Measurements from ENCODE around the gene ROCK2.
A peak's percentile ranks its signal among the peaks of the same experiment; 100 is the strongest.
"Not testable (repeated sequence)": the region's sequence is repeated elsewhere in the genome, so short reads cannot be mapped to it uniquely, and the experiment has no call there.

The ROCK2 gene

DNA sequence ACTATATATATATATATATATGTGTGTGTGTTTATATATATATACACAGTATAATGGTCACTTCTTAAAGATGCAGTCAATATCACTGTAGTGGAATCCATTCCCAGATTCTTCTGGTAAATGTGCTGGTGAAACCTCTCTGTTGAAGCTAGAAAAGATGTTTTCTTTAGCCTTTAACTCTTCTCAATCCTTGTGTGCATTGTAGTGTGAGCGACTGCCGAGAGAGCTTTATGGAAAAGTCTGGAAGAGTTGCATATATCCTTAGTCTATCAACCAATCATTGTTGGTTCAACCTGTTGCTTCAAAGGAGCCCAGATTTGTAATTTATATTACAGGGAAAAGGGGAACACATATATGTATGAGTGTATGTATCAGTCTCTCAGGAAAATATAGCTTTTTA is 161.5 kb downstream of the ROCK2 start:
- peaks cover 11% of the 10 kb centered on the region for H3K36me3 Mint-ChIP-seq
- H3K27ac Mint-ChIP-seq, result no peak overlapping the region
- H3K27me3 Mint-ChIP-seq, result no peaks in the 10 kb centered on the region
- no peaks in the 10 kb centered on the region for H3K9me3 Mint-ChIP-seq
- no peak overlapping the region for H3K4me3 Mint-ChIP-seq
- H3K4me1 Mint-ChIP-seq, result no peaks in the 10 kb centered on the region

DNA sequence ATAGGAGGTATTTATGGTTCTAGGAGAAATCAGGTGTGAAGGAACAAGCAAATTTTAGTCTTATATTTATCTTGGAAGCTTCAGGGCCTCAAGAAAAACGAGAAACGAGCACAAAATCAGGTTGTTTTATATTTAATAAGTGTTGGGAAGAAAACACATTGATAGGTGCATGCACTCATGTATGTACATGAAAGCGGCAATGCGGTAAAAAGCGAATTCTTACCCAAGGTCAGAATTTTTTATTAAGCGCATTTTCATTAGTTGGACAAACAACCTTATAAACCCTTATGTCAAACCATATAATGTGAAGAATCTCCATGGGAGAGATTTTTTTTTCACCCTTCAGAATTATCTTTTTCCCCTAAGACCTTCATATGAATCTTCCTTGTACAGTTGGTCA is 163.8 kb downstream of the ROCK2 start:
- Mint-ChIP-seq H3K27ac (no peak overlapping the region), H3K36me3 (peaks cover 5% of the 10 kb centered on the region), H3K9me3 (no peaks in the 10 kb centered on the region), H3K27me3 (no peaks in the 10 kb centered on the region), H3K4me1 (peaks cover 4% of the 10 kb centered on the region), H3K4me3 (no peak overlapping the region)

DNA sequence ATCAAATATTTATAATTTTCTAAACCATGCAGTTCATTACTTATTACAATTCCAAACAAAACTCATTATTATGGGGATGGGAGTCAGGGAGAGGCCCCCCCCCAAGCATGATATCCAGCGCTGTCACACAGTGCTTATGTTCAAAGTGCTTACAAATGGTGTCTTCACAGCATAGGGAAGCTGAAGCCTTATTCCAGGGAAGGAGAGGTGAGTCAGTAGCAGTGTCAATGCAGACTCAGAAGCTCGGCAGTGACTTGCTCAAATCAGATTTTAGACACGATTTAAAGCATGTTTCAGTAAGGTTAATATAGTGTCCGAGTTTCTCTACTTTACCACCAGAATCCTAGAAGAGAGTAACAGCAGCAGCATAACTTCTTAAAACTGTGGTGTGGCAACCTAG is 164.5 kb downstream of the ROCK2 start:
- Mint-ChIP-seq H3K27ac (no peak overlapping the region), H3K27me3 (no peaks in the 10 kb centered on the region), H3K36me3 (peaks cover 5% of the 10 kb centered on the region), H3K4me1 (peaks cover 11% of the 10 kb centered on the region), H3K4me3 (no peak overlapping the region), H3K9me3 (no peaks in the 10 kb centered on the region)

DNA sequence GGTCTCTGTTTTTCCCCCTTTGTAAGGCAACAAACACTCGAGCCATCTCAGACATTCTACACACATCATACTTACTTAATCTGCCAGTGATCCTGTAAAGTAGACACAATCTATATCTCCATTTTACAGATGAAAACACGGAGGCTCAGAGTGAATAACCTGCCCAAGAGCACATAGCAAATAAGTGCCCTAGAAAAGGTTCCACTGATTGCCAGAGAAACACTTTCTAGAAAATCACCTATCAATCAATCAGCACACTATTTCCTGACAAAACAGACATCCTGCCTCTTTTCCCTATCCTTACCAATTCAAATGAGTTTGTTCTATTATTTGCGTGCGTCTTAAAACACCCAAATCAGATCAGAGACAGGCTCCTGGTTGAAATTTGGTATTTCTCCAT is 165.2 kb downstream of the ROCK2 start:
- Mint-ChIP-seq H3K36me3 (peaks cover 5% of the 10 kb centered on the region), H3K4me1 (peaks cover 13% of the 10 kb centered on the region), H3K27ac (no peak overlapping the region), H3K4me3 (no peak overlapping the region), H3K9me3 (no peaks in the 10 kb centered on the region), H3K27me3 (no peaks in the 10 kb centered on the region)

DNA sequence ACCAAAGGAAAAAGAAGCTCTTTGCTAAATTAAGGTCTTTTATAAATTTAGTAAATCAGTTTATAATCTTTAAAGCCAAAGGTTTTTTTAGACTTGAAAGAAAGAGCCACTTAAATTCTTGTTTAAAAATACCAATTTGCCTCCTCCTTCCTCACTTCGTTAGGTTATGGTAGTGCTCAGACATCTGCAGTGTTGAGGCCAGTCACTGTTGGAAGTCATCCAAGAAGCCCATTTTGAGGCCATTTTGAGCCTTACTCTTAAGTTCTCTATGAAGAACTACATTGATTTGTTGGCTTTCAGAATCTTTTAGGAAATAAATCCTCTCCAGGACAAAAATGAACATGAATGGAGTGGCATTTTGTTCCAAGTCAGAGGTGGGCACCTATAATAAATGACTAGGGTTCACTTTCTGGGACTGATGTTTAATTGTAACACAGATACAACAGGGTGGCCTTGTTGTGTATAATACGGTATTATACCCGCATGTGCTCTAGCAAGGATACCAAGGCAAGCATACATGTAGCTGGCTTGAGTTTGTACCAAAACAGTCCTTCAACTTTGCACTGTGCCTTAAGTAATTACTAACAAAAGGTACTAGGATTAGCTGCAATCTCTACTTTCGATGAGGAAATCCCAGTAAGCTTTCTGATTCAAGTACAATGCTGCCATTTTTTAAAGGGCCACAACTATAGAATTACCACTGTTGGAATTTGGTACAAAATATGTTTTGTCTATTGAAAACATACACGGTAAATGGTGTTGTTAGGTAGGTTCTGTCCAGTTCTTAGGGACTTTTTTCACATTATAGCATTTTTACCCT is 166.4 kb downstream of the ROCK2 start:
- Mint-ChIP-seq H3K4me1 (peaks cover 13% of the 10 kb centered on the region), H3K9me3 (no peaks in the 10 kb centered on the region), H3K36me3 (peaks cover 5% of the 10 kb centered on the region), H3K4me3 (no peak overlapping the region), H3K27me3 (no peaks in the 10 kb centered on the region), H3K27ac (peak overlapping the region; percentile 64)

DNA sequence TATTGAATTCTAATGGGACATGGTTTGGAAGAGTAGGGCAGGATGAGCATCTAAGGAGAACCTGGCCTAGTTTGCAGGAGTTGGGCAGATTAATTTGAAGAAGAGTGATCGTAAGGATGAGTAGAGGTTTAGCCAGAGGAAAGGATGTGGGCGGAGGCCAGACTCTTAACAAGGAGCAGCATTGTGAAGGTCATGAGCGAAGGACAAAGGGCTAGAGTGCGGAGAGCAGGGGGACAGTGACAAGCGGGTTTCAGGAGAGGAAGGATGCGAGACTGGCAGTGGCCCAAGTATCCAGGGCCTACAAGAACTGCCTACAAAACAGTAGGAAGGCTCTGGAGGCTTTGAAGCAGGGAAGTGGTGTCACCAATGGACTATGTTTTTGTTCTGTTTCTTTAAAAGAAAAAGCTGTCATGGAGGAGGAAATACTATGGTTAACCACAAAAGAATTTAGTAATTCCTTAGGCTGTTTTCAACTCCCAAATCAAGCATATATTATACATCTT is 169.1 kb downstream of the ROCK2 start:
- no peaks in the 10 kb centered on the region for H3K27me3 Mint-ChIP-seq

DNA sequence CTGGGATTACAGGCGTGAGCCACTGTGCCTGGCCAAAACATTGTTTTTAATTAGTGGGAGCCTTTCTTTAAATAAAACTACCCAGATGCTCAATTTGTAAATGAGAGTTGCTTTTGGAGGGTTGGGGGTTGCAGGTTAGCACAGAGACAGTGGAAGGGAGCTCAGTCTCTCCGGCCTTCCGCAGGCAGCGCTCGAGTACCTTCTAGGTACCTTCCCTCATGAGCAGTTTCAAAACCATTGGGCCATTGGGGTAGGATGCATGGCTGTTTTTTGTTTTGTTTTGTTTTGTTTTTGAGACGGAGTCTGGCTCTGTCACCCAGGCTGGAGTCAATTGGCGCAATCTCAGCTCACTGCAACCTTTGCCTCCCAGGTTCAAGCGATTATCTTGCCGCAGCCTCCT is 170.2 kb downstream of the ROCK2 start:
- Mint-ChIP-seq H3K36me3 (peaks cover 1% of the 10 kb centered on the region), H3K27me3 (no peaks in the 10 kb centered on the region), H3K9me3 (no peaks in the 10 kb centered on the region), H3K4me1 (peaks cover 13% of the 10 kb centered on the region), H3K27ac (no peak overlapping the region), H3K4me3 (no peak overlapping the region)

More for the DNA sequence above, 169.1 kb downstream of the ROCK2 start:
- Mint-ChIP-seq H3K36me3 (peaks cover 1% of the 10 kb centered on the region), H3K4me1 (peaks cover 13% of the 10 kb centered on the region), H3K27ac (peak overlapping the region; percentile 14), H3K4me3 (no peak overlapping the region), H3K9me3 (no peaks in the 10 kb centered on the region)

DNA sequence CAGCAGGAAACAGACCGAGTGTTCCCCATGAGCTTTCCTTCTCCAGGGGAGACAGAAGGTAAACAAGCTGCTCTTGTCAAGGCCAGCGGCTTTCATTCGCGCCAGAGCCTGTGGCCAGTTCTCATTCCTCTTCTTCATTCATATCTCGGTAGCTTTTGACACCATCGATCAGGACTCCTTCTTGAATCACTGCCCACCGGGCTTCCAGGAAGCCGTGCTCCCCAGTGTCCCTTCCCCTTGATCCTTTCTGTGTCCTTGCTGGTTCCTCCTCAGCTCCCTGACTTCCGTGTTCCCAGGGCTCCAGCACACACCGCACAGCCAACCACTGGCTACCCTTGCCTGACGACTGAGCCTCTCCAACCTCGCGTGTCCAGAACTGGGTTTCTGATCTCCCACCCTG is 175.1 kb downstream of the ROCK2 start:
- H3K36me3 Mint-ChIP-seq, result no peaks in the 10 kb centered on the region
- no peak overlapping the region for H3K4me3 Mint-ChIP-seq
- no peaks in the 10 kb centered on the region for H3K9me3 Mint-ChIP-seq
- H3K27me3 Mint-ChIP-seq, result no peaks in the 10 kb centered on the region
- H3K4me1 Mint-ChIP-seq, result no peaks in the 10 kb centered on the region
- no peak overlapping the region for H3K27ac Mint-ChIP-seq

DNA sequence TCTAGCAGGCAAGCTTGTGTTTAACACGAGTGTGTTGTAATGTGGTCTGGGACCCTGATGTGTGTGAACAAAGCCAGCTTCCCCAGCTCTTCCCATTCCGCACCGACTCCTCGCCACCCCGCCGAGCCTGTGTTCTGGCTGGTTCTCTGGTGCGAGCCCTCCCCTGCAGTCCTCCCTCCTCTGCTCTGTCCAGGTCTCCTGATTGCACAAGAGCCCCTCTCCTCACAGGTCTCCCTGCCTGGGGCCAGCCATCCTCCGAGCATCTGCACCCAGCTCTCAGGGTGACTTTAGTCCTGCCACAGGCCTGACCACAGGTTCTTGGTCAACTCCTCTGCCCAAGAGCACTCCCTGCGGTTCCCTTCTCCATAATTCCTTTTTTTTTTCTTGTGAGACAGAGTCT is 175.9 kb downstream of the ROCK2 start:
- Mint-ChIP-seq H3K9me3 (no peaks in the 10 kb centered on the region), H3K4me3 (no peak overlapping the region)

DNA sequence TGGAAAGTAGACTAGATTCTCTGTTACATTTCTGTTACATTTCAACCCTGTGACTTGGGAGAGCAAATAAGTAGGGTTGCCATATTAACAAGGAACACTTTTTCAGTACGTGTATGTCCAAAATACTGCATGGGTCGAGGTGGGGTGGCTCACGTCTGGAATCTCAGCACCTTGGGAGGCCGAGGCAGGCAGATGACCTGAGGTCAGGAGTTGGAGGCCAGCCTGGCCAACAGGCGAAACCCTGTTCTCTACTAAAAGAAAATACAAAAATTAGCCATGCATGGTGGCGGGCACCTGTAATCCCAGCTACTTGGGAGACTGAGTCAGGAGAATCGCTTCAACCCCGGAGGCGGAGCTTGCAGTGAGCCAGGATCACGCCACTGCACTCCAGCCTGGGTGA is 178.0 kb downstream of the ROCK2 start:
- H3K9me3 Mint-ChIP-seq, result no peaks in the 10 kb centered on the region

More for the DNA sequence above, 175.9 kb downstream of the ROCK2 start:
- Mint-ChIP-seq H3K27ac (no peak overlapping the region), H3K27me3 (no peaks in the 10 kb centered on the region), H3K36me3 (no peaks in the 10 kb centered on the region), H3K4me1 (no peaks in the 10 kb centered on the region)

DNA sequence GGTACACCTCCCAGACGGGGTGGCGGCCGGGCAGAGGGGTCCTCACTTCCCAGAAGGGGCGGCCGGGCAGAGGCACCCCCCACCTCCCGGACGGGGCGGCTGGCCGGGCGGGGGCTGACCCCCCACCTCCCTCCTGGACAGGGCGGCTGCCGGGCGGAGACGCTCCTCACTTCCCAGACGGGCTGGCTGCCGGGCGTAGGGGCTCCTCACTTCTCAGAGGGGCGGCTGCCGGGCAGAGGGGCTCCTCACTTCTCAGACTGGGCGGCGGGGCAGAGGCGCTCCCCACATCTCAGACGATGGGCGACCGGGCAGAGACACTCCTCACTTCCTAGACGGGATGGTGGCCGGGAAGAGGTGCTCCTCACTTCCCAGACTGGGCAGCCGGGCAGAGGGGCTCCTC is 179.4 kb downstream of the ROCK2 start:
- H3K9me3 Mint-ChIP-seq, H3K4me3 Mint-ChIP-seq, H3K36me3 Mint-ChIP-seq, H3K27me3 Mint-ChIP-seq, H3K27ac Mint-ChIP-seq: not testable (repeated sequence)
- H3K4me1 Mint-ChIP-seq, result peaks cover 13% of the 10 kb centered on the region

More for the DNA sequence above, 178.0 kb downstream of the ROCK2 start:
- Mint-ChIP-seq H3K4me1 (no peaks in the 10 kb centered on the region), H3K27ac (no peak overlapping the region), H3K4me3 (no peak overlapping the region), H3K27me3 (no peaks in the 10 kb centered on the region), H3K36me3 (no peaks in the 10 kb centered on the region)

DNA sequence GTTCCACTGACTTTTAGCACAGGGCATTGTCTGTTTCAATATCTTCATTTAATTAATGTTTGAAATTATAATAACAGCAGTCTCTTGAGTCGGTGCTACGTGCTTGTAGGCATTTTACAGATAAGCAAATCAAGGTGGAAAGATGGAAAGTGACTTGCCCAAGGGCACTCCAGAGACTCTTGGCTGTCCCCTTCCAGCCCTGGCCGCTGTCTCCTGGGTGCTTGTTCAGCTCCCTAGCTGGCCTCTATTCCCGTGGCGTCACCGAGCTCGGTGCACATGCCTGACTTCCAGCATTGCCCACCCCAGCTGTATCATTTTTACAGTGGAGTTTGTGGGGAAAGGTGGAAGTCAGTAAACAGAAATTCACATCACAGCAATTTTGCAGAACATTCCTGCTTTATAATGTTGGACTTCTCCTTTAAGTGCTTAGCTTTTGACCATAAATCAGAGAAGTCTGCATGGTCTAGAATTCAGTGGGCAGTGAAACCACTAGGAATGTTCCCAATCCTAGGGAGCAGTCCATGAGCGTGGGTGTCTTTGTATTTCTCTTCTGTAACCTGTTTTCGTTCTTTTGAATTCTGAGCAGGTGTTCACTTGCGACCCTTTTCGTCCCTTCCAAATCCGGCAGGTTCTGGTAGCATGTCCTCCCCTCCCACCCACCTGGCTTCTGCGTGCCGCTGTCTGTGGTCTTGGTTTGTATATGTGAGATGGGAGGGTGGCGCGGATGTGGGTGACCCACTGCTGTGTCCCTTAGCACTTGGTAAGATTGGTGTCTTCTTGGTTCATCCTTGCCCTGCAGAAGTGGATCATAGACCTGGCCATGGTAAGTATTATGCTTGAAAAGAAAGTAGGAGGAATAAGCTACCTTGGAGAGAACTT is 180.8 kb downstream of the ROCK2 start:
- Mint-ChIP-seq H3K9me3 (no peaks in the 10 kb centered on the region), H3K4me1 (peaks cover 15% of the 10 kb centered on the region), H3K36me3 (no peaks in the 10 kb centered on the region), H3K4me3 (no peak overlapping the region), H3K27ac (no peak overlapping the region), H3K27me3 (no peaks in the 10 kb centered on the region)

DNA sequence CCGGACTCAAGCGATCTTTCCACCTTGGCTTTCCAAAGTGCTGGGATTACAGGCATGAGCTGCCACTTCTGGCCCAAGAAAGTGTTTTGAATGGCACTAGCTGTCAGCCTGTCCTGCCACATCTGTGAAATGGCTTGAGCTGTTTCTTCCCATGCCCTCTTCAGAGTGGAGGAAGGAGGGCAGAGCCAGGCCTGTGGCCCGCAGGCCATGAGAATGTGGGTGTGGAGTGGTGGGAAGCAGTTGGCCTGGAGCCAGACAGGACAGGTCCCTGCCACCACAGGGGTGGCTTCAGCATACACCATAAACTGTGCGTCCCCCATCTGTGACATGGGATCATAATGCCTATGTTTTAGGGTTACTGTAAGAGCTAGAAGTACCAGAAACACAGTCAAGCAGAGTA is 182.7 kb downstream of the ROCK2 start:
- no peaks in the 10 kb centered on the region for H3K9me3 Mint-ChIP-seq
- no peak overlapping the region for H3K4me3 Mint-ChIP-seq
- H3K4me1 Mint-ChIP-seq, result peaks cover 19% of the 10 kb centered on the region
- H3K27ac Mint-ChIP-seq, result no peak overlapping the region
- H3K27me3 Mint-ChIP-seq, result no peaks in the 10 kb centered on the region
- no peaks in the 10 kb centered on the region for H3K36me3 Mint-ChIP-seq

DNA sequence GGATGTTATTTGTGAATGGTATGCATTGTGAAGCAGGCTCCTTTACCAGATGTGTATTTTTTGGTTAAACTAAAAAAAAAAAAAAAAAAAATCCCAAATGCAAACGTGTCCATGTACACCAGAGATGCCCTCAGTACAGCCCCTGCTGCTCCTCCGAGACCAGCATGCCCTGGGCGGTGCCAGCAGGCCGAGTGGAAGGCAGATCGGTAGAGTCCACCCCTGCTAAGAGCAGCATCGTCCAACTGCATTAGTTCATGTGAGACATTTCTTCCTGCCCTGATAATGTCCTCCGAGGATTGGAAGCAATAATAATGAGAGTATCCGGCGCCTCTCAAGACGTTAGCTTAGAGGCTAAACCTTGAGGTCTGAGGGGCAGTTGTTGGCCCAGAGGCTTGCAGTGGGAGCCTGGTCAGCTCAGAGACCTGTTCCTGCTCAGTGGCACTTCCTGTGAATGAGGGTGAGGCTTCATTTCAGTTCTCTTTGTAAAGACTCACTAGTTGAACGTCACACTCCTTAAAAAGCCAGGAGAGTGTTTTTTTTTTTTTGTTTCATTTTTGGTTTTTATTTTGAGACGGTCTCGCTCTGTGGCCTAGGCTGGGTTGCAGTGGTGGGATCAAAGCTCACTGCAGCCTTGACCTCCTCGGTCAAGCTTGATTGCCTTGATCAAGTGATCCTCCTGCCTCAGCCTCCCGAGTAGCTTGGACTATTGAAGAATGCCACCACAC is 183.5 kb downstream of the ROCK2 start:
- Mint-ChIP-seq H3K4me1 (peaks cover 22% of the 10 kb centered on the region), H3K27ac (peak overlapping the region; percentile 77), H3K9me3 (no peaks in the 10 kb centered on the region), H3K4me3 (peak overlapping the region; percentile 44), H3K27me3 (no peaks in the 10 kb centered on the region), H3K36me3 (no peaks in the 10 kb centered on the region)

DNA sequence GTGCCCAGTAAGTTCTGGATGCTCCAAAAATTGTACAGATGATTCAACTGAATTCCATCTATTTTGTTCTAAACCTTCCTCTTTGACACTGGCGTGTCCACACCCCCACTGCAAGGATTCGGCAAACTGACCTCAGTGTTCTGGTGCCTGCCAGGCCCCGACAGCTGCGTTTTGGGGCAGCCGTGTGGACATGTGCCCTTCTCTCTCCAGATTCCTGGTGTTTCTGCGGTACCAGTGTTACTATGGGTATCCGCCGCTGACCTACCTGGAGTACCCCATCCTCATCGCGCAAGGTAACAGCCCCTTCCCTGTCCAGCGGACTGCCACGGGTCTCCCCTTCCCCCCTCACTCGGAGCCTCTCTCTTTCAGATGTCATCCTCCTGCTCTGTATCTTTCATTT is 184.2 kb downstream of the ROCK2 start:
- no peaks in the 10 kb centered on the region for H3K36me3 Mint-ChIP-seq
- H3K27me3 Mint-ChIP-seq, result no peaks in the 10 kb centered on the region
- H3K4me1 Mint-ChIP-seq, result peaks cover 23% of the 10 kb centered on the region
- H3K9me3 Mint-ChIP-seq, result no peaks in the 10 kb centered on the region
- H3K27ac Mint-ChIP-seq, result peak overlapping the region; percentile 1
- H3K4me3 Mint-ChIP-seq, result no peak overlapping the region

All from activated naive CD4-positive, alpha-beta T cell treated with anti-CD3 and anti-CD28 coated beads, Interleukin-2, amount 50 U/mL, for 24 hours (primary cell).